NK-92 treated with Interleukin-12 subunit alpha and Interleukin-12 subunit beta, amount 100 ng/mL, for 24 hours (cell line): Measurements from ENCODE around the gene POU4F1.
"Not testable (repeated sequence)": the region's sequence is repeated elsewhere in the genome, so short reads cannot be mapped to it uniquely, and the experiment has no call there.

Source experiments
- DNase-seq: peaks from one replicate; lab custom pipeline; 2025; lab: John Stamatoyannopoulos, UW

Gene POU4F1, protein sequence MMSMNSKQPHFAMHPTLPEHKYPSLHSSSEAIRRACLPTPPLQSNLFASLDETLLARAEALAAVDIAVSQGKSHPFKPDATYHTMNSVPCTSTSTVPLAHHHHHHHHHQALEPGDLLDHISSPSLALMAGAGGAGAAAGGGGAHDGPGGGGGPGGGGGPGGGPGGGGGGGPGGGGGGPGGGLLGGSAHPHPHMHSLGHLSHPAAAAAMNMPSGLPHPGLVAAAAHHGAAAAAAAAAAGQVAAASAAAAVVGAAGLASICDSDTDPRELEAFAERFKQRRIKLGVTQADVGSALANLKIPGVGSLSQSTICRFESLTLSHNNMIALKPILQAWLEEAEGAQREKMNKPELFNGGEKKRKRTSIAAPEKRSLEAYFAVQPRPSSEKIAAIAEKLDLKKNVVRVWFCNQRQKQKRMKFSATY

DNA sequence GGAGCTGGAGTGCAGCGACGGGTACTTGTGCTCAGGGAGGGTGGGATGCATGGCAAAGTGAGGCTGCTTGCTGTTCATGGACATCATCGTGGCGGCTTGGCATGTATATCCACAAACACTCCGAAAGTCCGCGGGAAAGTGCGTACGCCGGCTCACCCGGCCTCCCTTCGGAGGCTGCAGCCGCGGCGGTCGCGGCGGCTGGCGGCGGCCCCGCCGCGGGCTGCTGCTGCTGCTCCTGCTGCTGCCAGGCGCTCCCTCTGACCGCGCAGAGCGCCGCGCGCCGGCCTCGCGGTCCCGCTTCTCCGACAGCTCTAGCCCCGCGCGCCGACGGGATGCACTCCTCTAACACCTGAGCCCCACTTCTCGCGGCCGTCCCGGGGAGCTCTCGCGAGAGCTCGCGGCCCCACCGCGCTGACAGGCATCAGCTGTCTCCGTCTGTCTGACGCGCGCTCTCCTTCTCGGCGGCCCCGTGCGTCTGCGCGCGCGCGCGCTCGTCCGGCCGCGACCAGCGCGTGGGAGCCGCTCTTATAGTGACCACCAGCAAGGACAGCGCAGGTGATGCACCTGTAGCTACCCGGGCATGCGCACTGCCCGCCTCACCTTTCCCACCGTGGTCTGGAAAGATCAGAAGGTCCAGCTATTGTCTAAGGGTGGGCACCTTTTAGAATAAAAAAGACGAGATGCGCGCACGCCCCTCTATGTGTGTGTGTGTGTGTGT, at the start of gene POU4F1:
Gene POU4F1 (minus strand): TSS at position 313 of the 718 bp plus-strand sequence. CDS start 226 bp downstream, at position 87.
- DNase-seq = no peak

GRCh38 chr13:78652651-78653050, 49.3 kb upstream of the POU4F1 start:
- DNase-seq = no peak

DNA sequence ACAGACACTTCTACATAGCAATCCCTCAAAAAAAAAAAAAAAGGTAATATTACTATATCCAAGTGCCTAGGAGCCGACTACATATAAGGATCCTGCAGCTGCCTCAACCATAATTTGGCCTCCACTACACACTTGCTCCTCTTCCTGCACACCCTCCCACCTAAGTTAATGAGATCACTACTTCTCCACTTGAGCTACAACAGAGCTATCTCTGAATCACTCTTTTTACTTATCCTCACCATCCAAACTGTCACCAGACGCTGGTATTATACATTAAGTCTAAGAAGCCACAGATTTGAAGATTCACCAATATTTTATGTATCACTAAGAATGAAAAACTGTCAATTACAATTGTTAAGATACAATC, 47.3 kb upstream of the POU4F1 start:
- no peak for DNase-seq

- DNase-seq = no peak
Observed at GRCh38 chr13:78649997-78650716, 46.8 kb upstream of the POU4F1 start.

- DNase-seq = not testable (repeated sequence)
Observed at GRCh38 chr13:78647109-78647678, 43.8 kb upstream of the POU4F1 start.

GRCh38 chr13:78638216-78638615, 34.9 kb upstream of the POU4F1 start:
- no peak for DNase-seq

GRCh38 chr13:78636495-78636894, 33.1 kb upstream of the POU4F1 start:
- DNase-seq = no peak

- no peak for DNase-seq
Observed at GRCh38 chr13:78632996-78633395, 29.6 kb upstream of the POU4F1 start.

- no peak for DNase-seq
Observed at GRCh38 chr13:78631077-78631476, 27.7 kb upstream of the POU4F1 start.

GRCh38 chr13:78630511-78630910, 27.2 kb upstream of the POU4F1 start:
- no peak for DNase-seq

- DNase-seq = no peak
Observed at GRCh38 chr13:78625384-78625783, 22.0 kb upstream of the POU4F1 start.

DNA sequence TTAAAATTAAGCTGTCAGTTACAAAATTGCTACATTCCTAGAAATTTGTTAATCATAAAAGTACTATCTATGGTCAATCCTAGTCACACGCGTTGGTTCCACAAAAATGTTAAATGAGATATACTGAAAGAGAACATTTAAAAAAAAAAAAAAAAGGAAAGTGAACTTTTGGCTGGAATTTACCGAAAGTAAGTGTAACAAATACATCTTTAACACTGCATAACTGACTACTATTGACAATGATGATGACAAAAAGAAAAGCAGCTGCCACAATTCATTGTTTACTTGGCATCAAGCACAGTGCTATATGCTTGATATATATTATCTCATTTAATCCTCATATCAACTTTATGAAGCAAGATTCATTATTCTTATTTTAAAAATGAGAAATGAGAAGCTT, 19.8 kb upstream of the POU4F1 start:
- DNase-seq = no peak

- DNase-seq = no peak
Observed at GRCh38 chr13:78620936-78621470, 17.7 kb upstream of the POU4F1 start.

- DNase-seq = no peak
Observed at GRCh38 chr13:78618411-78618810, 15.1 kb upstream of the POU4F1 start.

DNA sequence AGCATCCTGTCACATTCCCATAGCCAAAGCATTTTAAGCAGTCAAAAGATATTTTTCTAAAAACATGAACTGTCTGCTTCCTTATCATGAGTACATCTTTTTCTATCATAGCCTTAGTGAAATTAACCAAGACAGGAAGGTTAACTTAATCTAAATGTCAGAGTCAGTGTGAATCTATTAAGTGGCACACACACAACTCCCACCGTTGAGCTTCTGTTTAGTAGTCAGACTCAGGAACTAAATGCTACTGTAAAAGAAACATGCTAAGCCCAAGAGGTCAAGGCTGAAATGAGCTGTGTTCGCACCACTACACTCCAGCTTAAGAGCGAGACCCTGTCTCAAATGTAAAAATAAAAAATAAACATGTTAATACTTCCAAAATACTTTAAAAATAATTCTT, 7.7 kb upstream of the POU4F1 start:
- DNase-seq = no peak

GRCh38 chr13:78610381-78610883, 7.1 kb upstream of the POU4F1 start:
- no peak for DNase-seq

DNA sequence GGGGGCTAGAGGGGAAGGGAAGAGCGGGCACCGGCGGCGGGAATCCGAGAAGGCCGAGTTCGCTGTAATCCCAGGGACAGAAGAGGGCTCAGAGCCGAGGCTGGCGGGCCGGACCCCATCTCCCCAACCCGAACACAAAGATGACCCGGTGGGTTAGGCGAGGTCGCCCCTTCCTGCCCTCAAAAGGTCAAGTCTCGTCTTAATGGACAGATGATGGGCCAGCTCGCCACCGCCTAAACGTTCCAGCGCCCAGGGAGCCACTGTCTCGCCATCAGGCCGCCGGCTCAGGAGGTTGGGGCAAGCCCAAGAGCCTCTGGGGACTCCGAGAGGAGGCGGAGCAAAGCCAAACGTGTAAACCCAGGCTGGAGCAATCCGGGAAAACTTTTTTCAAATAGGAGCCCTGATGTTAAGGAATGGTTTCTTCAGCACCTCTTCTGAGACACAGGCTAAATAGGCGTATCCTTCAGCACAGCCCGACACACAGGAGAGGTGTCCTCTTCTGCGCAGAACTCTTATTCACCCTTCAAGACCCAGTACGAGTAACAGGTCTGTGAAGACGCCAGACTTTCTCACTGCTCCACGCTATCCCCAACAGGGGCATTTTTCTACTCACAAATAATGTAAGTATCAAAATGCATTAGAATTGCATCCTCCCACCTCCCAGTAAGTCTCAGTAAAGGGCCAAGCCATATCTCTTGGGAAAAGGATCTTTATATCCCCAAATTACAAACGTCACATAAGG, 6.3 kb upstream of the POU4F1 start:
- DNase-seq = no peak

GRCh38 chr13:78608688-78609463, 5.5 kb upstream of the POU4F1 start:
- no peak for DNase-seq

DNA sequence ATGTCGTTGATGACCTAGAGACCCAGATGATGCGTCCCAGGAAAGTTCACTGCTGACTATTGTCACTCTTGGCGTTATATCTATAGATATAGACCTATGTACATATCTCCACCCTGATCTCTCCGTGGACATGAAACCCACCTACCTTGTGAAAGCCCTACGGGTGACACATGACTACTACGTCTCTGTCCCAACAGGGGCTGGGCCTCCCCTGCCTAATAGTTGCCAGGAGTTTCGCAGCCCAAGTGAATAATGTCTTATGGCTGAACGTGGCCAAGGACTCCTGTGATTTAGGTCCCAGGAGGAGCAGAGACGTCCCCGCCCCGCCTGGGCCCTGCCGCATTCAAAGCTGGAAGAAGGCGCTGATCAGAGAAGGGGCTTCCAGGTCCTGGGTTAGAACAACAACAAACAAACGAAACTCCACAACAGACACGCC, 4.9 kb upstream of the POU4F1 start:
- no peak for DNase-seq
